ENCODE data around the gene ANKRD11.
A peak's percentile ranks its signal among the peaks of the same experiment; 100 is the strongest.

The ANKRD11 gene

GRCh38 chr16:89442990-89443726, 47.2 kb downstream of the ANKRD11 start:
- H3K27me3 ChIP-seq (ENCODE audit: insufficient read depth, poor library complexity, severe bottlenecking) = no peaks in the 10 kb centered on the region
- H3K4me1 ChIP-seq (ENCODE audit: insufficient read depth, poor library complexity, severe bottlenecking) = peaks cover 58% of the 10 kb centered on the region
- H3K36me3 ChIP-seq (ENCODE audit: low read depth) = peaks cover 20% of the 10 kb centered on the region
- H3K27ac ChIP-seq (ENCODE audit: poor library complexity, severe bottlenecking) = peak overlapping the region; percentile 89
- H3K9me3 ChIP-seq (ENCODE audit: severe bottlenecking) = no peaks in the 10 kb centered on the region
- peak; percentile 95 for DNase-seq (ENCODE audit: low spot score)
- H3K4me3 ChIP-seq (ENCODE audit: severe bottlenecking) = no peak overlapping the region
- peak; percentile 78 for ATAC-seq (ENCODE audit: low read depth)
- TF ChIP-seq, protein P1, sequence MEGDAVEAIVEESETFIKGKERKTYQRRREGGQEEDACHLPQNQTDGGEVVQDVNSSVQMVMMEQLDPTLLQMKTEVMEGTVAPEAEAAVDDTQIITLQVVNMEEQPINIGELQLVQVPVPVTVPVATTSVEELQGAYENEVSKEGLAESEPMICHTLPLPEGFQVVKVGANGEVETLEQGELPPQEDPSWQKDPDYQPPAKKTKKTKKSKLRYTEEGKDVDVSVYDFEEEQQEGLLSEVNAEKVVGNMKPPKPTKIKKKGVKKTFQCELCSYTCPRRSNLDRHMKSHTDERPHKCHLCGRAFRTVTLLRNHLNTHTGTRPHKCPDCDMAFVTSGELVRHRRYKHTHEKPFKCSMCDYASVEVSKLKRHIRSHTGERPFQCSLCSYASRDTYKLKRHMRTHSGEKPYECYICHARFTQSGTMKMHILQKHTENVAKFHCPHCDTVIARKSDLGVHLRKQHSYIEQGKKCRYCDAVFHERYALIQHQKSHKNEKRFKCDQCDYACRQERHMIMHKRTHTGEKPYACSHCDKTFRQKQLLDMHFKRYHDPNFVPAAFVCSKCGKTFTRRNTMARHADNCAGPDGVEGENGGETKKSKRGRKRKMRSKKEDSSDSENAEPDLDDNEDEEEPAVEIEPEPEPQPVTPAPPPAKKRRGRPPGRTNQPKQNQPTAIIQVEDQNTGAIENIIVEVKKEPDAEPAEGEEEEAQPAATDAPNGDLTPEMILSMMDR (IDR thresholded peaks at IDR 0.05; ENCODE audit: poor library complexity, severe bottlenecking) = peak; percentile 21

- Histone ChIP-seq H3K27ac (ENCODE audit: poor library complexity, severe bottlenecking) (peak overlapping the region; percentile 89), H3K27me3 (ENCODE audit: insufficient read depth, poor library complexity, severe bottlenecking) (no peaks in the 10 kb centered on the region), H3K36me3 (ENCODE audit: low read depth) (peaks cover 24% of the 10 kb centered on the region), H3K9me3 (ENCODE audit: severe bottlenecking) (no peaks in the 10 kb centered on the region), H3K4me1 (ENCODE audit: insufficient read depth, poor library complexity, severe bottlenecking) (peaks cover 58% of the 10 kb centered on the region), H3K4me3 (ENCODE audit: severe bottlenecking) (no peak overlapping the region)
- DNase-seq (ENCODE audit: low spot score) = peak; percentile 58
- no peak for ATAC-seq (ENCODE audit: low read depth)
- TF ChIP-seq, protein P1 (IDR thresholded peaks at IDR 0.05; ENCODE audit: poor library complexity, severe bottlenecking) = no peak
Measured at GRCh38 chr16:89442588-89442987, 47.8 kb downstream of the ANKRD11 start.

DNA sequence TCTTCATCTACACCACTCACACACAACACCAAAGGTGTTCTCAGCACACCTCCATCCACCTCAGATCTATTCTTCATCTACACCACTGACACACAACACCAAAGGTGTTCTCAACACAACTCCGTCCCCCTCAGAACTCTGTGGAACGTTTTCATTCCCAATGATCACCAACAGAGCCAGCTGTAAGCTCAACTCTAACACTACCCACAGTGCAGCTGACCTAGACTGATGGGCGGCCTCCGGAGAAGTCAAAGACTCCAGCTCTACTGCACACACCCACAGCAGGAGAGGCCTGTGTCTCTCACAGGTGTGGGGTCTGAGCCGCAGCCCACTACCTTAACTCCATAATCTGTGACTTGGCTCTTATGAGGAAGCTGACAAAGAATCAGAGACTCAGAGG, 50.7 kb downstream of the ANKRD11 start:
- Histone ChIP-seq H3K27ac (ENCODE audit: poor library complexity, severe bottlenecking) (no peak overlapping the region), H3K36me3 (ENCODE audit: low read depth) (peaks cover 53% of the 10 kb centered on the region)

GRCh38 chr16:89437991-89438390, 52.4 kb downstream of the ANKRD11 start:
- H3K36me3 ChIP-seq (ENCODE audit: low read depth) = peaks cover 64% of the 10 kb centered on the region

More for the DNA sequence above, 50.7 kb downstream of the ANKRD11 start:
- ATAC-seq (ENCODE audit: low read depth) (no peak), DNase-seq (ENCODE audit: low spot score) (no peak)
- H3K4me1 ChIP-seq (ENCODE audit: insufficient read depth, poor library complexity, severe bottlenecking) = peaks cover 36% of the 10 kb centered on the region
- no peaks in the 10 kb centered on the region for H3K27me3 ChIP-seq (ENCODE audit: insufficient read depth, poor library complexity, severe bottlenecking)
- TF ChIP-seq, protein P1 (IDR thresholded peaks at IDR 0.05; ENCODE audit: poor library complexity, severe bottlenecking) = no peak
- H3K9me3 ChIP-seq (ENCODE audit: severe bottlenecking) = no peaks in the 10 kb centered on the region
- H3K4me3 ChIP-seq (ENCODE audit: severe bottlenecking) = no peak overlapping the region

More at GRCh38 chr16:89437991-89438390, 52.4 kb downstream of the ANKRD11 start:
- no peak overlapping the region for H3K27ac ChIP-seq (ENCODE audit: poor library complexity, severe bottlenecking)
- no peaks in the 10 kb centered on the region for H3K9me3 ChIP-seq (ENCODE audit: severe bottlenecking)
- peaks cover 19% of the 10 kb centered on the region for H3K4me1 ChIP-seq (ENCODE audit: insufficient read depth, poor library complexity, severe bottlenecking)
- no peak for DNase-seq (ENCODE audit: low spot score)
- TF ChIP-seq, protein P1 (IDR thresholded peaks at IDR 0.05; ENCODE audit: poor library complexity, severe bottlenecking) = no peak
- ATAC-seq (ENCODE audit: low read depth) = no peak
- no peak overlapping the region for H3K4me3 ChIP-seq (ENCODE audit: severe bottlenecking)
- H3K27me3 ChIP-seq (ENCODE audit: insufficient read depth, poor library complexity, severe bottlenecking) = no peaks in the 10 kb centered on the region
